Activated CD4-positive, alpha-beta T cell treated with anti-CD3 and anti-CD28 coated beads, Interleukin-2, amount 50 U/mL, for 16 hours (primary cell): ENCODE measurements around the gene BCAS2.
"Not testable (repeated sequence)": the region's sequence is repeated elsewhere in the genome, so short reads cannot be mapped to it uniquely, and the experiment has no call there.

ENCODE experiments used
- DNase-seq: peaks from one replicate; pipeline ENCODE4 v3.0.0-alpha.2; 2020

The BCAS2 gene

GRCh38 chr1:114581335-114582287 lies at the start of gene BCAS2:
TSS of gene BCAS2 (minus strand) at chr1:114581615. CDS start at chr1:114581591, 24 bp downstream.
- DNase-seq, result peak; percentile 98

DNA sequence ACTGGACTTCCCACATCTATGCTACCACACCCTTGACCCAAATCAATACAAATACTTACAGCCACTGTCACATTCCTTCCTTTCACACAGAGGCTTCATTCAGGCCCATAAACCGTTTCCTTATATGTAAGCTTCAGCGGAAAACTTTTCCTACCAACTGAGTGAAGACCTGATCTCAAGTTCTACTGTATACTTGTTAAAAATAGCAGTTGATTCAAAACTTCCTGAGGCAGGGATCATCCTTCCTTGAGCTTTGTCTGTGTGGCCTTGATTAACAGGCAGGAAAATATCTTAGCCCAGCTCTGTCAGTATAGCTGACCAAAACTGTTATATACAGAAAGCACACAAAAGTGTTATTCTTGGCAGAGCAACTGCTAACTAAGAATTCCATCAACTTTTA lies 45.7 kb upstream of the BCAS2 start:
- no peak for DNase-seq

- DNase-seq, result no peak
These were observed 41.9 kb upstream of the BCAS2 start for GRCh38 chr1:114623364-114623763.

DNA sequence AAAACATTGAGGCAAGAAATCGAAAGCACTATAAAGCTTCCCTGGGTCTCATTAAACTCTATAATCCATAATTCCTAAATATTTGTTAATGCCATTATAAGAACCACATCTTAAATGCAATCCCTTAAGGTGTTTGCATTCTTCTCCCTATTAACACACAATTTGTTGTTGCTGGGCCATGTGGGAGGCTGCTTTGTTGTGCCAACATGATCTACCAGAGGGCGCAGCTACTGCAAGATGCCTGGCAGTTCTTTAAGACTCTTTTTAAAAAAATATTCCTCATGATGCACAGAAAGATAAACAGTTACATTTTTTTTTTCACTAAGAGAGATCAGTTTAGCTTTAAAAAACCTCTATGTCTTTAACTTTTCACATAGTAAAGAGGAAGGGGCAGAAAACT lies 39.0 kb upstream of the BCAS2 start:
- no peak for DNase-seq

GRCh38 chr1:114618606-114619005 lies 37.2 kb upstream of the BCAS2 start:
- DNase-seq, result no peak

DNA sequence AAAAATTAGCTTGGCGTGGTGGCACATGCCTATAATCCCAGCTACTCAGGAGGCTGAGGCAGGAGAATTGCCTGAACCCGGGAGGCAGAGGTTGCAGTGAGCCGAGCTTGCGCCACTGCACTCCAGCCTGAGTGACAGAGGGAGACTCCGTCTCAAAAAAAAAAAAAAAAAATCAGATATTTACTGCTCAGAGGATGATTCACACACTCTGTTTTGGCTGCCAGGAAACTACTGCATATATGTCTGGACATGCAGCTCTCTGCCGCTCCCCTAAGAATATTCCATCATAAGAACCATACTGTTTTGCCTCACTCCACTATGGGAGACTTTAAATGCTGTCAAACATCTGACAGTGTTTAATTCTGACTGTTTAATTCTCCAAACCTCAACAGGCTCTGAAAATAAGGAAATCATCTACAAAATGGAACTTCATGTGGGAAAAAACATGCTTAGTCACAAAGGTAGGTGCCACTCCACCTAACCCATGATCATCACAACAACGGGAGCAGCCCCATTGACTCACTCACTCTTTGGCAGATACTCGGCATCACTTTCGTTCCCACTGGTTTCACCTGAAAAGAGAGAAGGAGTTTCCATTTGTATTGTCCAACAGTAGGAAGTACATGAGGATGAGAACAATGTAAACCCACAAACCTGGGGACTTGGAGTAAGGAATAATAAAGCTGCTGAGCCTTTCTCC lies 29.3 kb upstream of the BCAS2 start:
- no peak for DNase-seq

- DNase-seq, result peak; percentile 4
These were observed 28.4 kb upstream of the BCAS2 start for GRCh38 chr1:114609826-114610225.

DNA sequence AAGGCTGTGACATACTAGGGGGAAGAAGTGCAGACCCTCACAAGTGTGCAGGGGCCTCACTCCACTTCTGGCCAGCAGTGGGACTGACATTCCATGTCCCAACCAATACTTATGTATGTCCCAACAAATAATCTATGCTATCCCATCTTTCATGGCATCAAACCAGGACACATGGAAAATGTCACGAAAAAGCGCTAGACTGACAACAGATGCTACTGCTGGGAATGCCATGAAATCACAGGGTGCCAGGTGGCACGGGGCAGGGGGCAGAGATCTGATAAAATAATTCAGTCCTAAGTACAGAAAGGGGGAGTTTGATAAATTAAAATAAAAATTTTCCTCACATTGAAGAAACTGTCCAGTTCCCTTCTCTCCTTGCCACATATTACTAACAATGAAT lies 27.6 kb upstream of the BCAS2 start:
- DNase-seq, result no peak

DNA sequence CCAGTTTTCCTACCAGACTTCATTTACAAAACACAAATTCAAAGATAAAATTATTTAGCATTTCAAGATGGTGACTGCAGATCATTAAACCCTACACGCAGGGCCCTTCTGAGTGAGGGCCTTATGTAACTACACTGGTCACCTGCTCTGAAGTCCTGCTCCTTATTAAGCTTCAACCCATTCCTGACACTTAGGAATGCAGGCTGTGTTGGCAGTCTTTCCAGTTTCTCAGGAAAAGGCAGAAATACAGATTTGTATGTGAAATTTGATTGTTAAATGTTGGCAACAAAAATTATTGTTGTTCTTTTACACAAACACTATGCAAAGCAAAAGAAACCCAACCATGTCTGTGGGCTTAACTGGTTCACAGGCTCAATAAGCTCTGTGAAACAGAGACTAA lies 25.8 kb upstream of the BCAS2 start:
- no peak for DNase-seq

GRCh38 chr1:114597949-114598348 lies 16.5 kb upstream of the BCAS2 start:
- DNase-seq, result no peak

- DNase-seq, result no peak
These were observed 14.2 kb upstream of the BCAS2 start for GRCh38 chr1:114595602-114596001.

- DNase-seq, result no peak
These were observed 12.6 kb upstream of the BCAS2 start for GRCh38 chr1:114594046-114594445.

DNA sequence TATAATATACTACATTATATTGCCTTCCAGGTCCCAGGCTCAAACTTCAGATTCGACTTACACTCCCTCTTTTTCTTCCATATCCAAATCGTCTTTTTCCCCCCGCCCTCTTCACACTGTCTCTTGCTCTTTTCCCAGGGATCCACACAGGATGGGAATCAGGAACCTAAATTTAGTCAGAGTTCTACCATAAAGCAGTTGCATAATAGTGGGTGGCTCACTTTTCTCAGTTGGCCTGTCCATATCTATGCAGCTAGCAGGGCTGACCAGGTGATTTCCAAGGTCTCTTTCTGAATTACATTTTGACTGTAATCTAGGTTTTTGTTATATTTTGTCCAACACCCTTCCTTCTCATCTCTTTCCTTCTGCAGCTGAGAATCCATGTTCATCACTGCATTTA lies 7.7 kb upstream of the BCAS2 start:
- no peak for DNase-seq

DNA sequence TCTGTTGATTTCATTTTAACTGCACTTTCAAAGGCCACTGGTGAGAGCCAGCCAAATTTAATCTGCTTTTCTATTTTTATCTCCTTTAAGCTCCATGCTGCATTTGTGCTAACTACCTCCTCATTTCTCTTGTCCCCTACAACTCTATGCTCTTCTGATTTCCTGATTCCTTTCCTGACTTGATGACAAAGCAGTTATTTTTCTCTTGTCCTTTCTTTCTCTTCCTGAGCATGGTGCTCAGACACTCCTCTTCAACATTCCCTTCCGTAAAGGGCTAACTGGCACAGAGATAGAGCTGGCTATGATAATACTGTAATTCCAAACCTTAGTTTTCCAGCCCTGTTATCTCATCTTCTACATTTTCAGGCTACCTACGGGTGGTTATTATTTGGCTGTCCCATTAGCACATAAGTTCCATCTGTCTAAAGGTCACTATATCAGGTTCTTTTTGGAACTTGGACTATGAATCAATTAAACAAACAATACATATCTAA lies 6.8 kb upstream of the BCAS2 start:
- no peak for DNase-seq

DNA sequence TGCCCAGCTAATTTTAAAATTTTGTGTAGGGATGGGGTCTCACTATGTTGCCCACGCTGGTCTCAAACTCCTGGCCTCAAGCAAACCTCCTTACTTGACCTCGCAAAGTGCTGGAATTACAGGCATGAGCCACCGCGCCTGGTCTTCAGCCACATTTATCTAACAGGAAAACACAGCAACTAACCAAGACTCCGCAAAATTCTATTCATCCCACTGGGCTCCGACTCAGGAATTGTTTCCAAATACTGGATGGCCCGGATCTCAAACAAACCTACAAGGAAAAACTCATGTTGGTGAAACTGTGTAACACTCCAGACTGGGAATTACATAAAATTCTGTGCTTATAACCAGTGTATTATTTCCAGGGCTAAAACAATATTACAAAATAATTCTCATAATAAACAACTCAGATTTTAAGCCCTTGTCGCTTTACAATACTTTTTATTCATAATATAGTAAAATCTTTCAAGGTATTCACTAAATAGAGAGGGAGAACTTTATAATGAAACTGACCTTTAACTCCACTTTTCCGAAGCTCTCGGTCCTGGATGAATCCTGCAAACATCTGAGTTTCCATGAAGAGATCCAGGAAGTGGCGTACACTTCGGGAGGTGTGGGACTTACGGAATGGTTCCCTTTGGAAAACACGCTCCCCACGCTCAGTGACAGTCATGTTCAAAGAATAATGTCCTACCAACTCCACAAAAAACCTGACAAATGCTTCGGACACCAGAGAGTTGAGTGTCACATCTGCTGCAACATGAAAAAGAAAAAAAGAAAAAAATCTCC lies 6.0 kb upstream of the BCAS2 start:
- DNase-seq, result no peak

DNA sequence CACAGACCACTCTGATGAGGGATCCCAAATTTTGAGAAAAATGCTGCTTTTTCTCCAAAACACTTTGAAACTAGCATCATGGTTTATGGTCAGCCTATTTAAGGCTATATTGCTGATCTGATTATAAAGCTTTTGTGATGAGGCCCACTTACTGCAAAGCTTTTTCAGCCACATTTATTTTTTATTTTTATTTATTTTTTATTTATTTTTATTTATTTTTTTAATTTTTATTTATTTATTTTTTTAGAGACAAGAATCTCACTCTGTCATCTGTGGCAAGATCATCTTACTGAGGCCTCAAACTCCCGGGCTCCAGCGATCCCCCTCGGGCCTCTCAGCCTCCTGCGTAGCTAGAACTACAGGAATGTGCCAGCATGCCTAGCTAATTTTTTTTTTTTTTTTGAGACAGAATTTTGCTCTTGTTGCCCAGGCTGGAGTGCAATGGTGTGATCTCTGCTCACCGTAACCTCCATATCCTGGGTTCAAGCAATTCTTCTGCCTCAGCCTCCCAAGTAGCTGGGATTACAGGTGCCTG lies 5.2 kb upstream of the BCAS2 start:
- DNase-seq, result no peak

- no peak for DNase-seq
These were observed 3.8 kb upstream of the BCAS2 start for GRCh38 chr1:114585231-114585630.

GRCh38 chr1:114574365-114574764 lies 7.0 kb downstream of the BCAS2 start:
- no peak for DNase-seq

DNA sequence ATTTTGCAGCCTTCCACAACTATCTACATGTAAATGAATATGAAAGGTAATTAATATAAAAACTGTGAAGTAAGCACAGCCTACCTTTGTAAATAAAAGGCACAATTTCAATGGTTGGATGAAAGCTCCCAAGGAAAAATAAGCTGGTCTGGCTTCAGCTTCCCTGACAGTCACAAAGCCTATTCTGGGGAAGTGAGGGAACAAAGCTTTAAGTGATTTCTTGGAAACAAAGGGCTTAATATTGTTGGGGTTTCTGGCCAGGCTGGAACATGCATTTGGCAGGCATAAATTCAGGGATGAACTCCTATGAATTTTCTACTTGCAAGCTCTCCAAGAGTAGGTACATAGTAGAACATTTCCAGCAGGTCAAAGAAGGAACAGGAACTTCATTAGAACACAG lies 17.3 kb downstream of the BCAS2 start:
- DNase-seq, result no peak

- not testable (repeated sequence) for DNase-seq
These were observed 18.4 kb downstream of the BCAS2 start for GRCh38 chr1:114562978-114563510.

- DNase-seq, result no peak
These were observed 20.1 kb downstream of the BCAS2 start for GRCh38 chr1:114561333-114561732.

DNA sequence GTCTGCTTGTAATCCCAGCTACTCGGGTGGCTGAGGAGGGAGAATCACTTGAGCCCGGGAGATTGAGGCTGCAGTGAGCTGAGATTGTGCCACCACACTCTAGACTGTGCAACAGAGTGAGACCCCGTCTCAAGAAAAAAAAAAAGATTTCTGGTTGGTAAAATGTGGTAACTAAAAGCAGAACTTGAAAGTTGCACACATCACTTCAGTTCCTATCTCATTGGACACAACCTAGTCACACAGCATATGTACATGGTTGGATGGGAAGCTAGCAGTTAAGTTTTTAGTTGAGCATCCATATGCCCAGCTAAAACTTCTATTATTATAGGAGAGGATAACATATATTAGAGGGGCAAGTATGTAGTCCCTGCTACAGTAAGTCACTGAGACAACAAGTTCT lies 22.1 kb downstream of the BCAS2 start:
- DNase-seq, result no peak

DNA sequence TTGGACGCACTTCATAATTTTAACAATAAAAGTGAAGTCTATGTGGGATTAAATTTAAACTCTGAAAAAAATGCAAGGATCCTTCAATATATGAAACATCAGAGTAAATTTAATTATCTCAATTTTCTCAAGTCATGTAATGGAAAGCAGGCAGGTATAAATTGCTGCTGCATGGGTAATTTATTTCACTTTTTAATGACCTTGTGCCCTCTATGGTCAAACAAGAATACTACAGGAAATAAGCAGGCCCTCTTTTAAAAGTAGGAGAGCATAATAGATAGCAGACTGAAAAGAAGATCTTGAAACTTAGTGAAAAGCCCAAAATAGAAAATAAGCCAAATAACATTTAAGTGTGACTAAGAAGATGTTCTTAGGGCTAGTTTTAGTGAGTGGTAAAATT lies 22.9 kb downstream of the BCAS2 start:
- no peak for DNase-seq
